Upper lobe of left lung (tissue), 4 donors: ENCODE data around the gene TRHDE.

Experiments used
- EP300 ChIP-seq, 4 donors: sonication (generic); formaldehyde crosslinking; IDR thresholded peaks; one replicate each; pipeline ENCODE4 v1.5.1; 2017; ENCODE audit warnings: antibody characterized with exemption in 4 of 4, control low read depth in 2 of 4
- POLR2A ChIP-seq, 4 donors: fragments of 450-650 bp; IDR thresholded peaks; one replicate each; pipeline ENCODE4 v1.5.1; 2016 to 2017; ENCODE audit warnings: antibody characterized with exemption in 4 of 4, mild to moderate bottlenecking in 2 of 4
- POLR2AphosphoS5 ChIP-seq, 2 donors: sonication (generic); formaldehyde crosslinking; IDR thresholded peaks; one replicate each; pipeline ENCODE4 v1.5.1; 2017; ENCODE audit warnings: antibody characterized with exemption in 2 of 2
- TF ChIP-seq, protein P1 (sequence below), 6 experiments: fragments of 450-650 bp in 4 of 6; fragments of 200-600 bp in 2 of 6; sonication (generic) in 2 of 6; IDR thresholded peaks; one replicate each; pipeline ENCODE4 v1.5.1; 2016 to 2019; ENCODE audit warnings: antibody characterized with exemption in 6 of 6

GRCh38 chr12:72465155-72465554 is 193.0 kb downstream of the TRHDE start:
- TF ChIP-seq, protein P1, sequence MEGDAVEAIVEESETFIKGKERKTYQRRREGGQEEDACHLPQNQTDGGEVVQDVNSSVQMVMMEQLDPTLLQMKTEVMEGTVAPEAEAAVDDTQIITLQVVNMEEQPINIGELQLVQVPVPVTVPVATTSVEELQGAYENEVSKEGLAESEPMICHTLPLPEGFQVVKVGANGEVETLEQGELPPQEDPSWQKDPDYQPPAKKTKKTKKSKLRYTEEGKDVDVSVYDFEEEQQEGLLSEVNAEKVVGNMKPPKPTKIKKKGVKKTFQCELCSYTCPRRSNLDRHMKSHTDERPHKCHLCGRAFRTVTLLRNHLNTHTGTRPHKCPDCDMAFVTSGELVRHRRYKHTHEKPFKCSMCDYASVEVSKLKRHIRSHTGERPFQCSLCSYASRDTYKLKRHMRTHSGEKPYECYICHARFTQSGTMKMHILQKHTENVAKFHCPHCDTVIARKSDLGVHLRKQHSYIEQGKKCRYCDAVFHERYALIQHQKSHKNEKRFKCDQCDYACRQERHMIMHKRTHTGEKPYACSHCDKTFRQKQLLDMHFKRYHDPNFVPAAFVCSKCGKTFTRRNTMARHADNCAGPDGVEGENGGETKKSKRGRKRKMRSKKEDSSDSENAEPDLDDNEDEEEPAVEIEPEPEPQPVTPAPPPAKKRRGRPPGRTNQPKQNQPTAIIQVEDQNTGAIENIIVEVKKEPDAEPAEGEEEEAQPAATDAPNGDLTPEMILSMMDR (IDR thresholded peaks at IDR 0.05): no peak
- TF ChIP-seq POLR2A (IDR thresholded peaks at IDR 0.05) (no peak), POLR2AphosphoS5 (IDR thresholded peaks at IDR 0.05) (no peak), EP300 (IDR thresholded peaks at IDR 0.05) (no peak)
